K562 (cell line): ENCODE measurements around the gene KNL1. TPM values are rescaled to one million over a fixed set of nuclear protein-coding genes. Genes with fewer than 3 reads are reported as not detected.

Experiments
- ATAC-seq: fragments of 200-7000 bp; cut with Tn5 transposase; 3 replicates; pipeline ENCODE4 v1.9.1; 2020; ENCODE audit warnings: moderate library complexity
- BruUV-seq: library from RNA; stranded (reverse); fragments of 400-500 nt; replicated peaks from 2 replicates; lab custom pipeline; 2021; lab: Mats Ljungman, UMichigan
- CTCF ChIA-PET: fragments of 300-600 bp; formaldehyde crosslinking; extraction: SDS; loops from one replicate; lab custom pipeline; 2021; ENCODE audit warnings: low intra/inter-chr PET ratio; lab: Yijun Ruan, JAX
- POLR2A ChIA-PET: fragments of 300-600, 350-650 bp; sonication (Branson Sonifier 250); formaldehyde crosslinking; extraction: SDS; loops from one replicate; lab custom pipeline; 2021; ENCODE audit warnings: antibody characterized with exemption, inconsistent platforms; lab: Yijun Ruan, JAX
- DNase-seq, 4 experiments: peaks; one replicate each; pipeline versions ENCODE4 v3.0.0 to v3.0.0-alpha.2; 2011 to 2018; ENCODE audit warnings: low spot score in 3 of 4, mixed read lengths in 3 of 4; ENCODE audit errors: extremely low read depth in 1 of 4
- FAIRE-seq: peaks from 2 replicates; lab custom pipeline; 2011; peaks lifted over from hg19 to GRCh38; lab: Jason Lieb, UNC
- H2AFZ ChIP-seq: 2 replicates; pipeline ENCODE4 v1.6.0; 2011; ENCODE audit warnings: low read depth, low read length, control low read depth, inconsistent platforms
- H3K27ac ChIP-seq: fragments of 200-600 bp; 3 replicates; pipeline ENCODE4 v1.8.0; 2011; ENCODE audit warnings: low read depth, mild to moderate bottlenecking, control low read depth, inconsistent platforms, low read length, moderate library complexity, mixed read lengths; ENCODE audit errors: extremely low read depth
- H3K27me3 ChIP-seq, 2 experiments: fragments of 300-600 bp in 1 of 2; 2 replicates in 1 of 2; 3 replicates in 1 of 2; pipeline versions ENCODE4 v1.6.0 to v1.8.0; 2011; ENCODE audit warnings: inconsistent platforms in 2 of 2, low read length in 2 of 2, mild to moderate bottlenecking in 1 of 2, mixed read lengths in 1 of 2, moderate library complexity in 1 of 2; ENCODE audit not compliant: control insufficient read depth in 2 of 2, insufficient read depth in 2 of 2
- H3K36me3 ChIP-seq: fragments of 300-600 bp; 3 replicates; pipeline ENCODE4 v1.8.0; 2011; ENCODE audit warnings: mild to moderate bottlenecking, low read length, inconsistent platforms; ENCODE audit not compliant: control insufficient read depth, insufficient read depth
- H3K4me1 ChIP-seq, 2 experiments: fragments of 200-600 bp in 1 of 2; replicated peaks in 1 of 2; 2 replicates in 1 of 2; 3 replicates in 1 of 2; pipeline versions ENCODE4 v1.5.1 to v1.8.0; 2011; ENCODE audit warnings: inconsistent platforms in 2 of 2, low read length in 2 of 2, mild to moderate bottlenecking in 1 of 2, mixed read lengths in 1 of 2, moderate library complexity in 1 of 2; ENCODE audit not compliant: control insufficient read depth in 2 of 2, insufficient read depth in 2 of 2
- H3K4me2 ChIP-seq: 2 replicates; pipeline ENCODE4 v1.6.1; 2011; ENCODE audit warnings: low read length, control low read depth, inconsistent platforms, mixed read lengths; ENCODE audit not compliant: insufficient read depth
- H3K4me3 ChIP-seq: fragments of 200-600 bp; sonication (generic), shearing (Covaris generic); 2 replicates; pipeline ENCODE4 v1.5.1; 2016; ENCODE audit warnings: control low read depth, inconsistent platforms
- H3K79me2 ChIP-seq: fragments of 200-600 bp; 3 replicates; pipeline ENCODE4 v1.8.0; 2011; ENCODE audit warnings: low read length, inconsistent platforms; ENCODE audit not compliant: control insufficient read depth, insufficient read depth
- H3K9ac ChIP-seq, 2 experiments: 2 replicates each; pipeline versions ENCODE4 v1.6.0 to v1.6.1; 2011; ENCODE audit warnings: low read depth in 2 of 2, low read length in 2 of 2, control low read depth in 1 of 2, inconsistent platforms in 1 of 2, mild to moderate bottlenecking in 1 of 2, mixed read lengths in 1 of 2; ENCODE audit not compliant: insufficient read depth in 1 of 2
- H3K9me1 ChIP-seq: one replicate; pipeline ENCODE4 v1.6.0; 2011; ENCODE audit warnings: inconsistent platforms, mild to moderate bottlenecking, low read length, moderate library complexity; ENCODE audit not compliant: control insufficient read depth, insufficient read depth
- H3K9me3 ChIP-seq: replicated peaks from 2 replicates; pipeline ENCODE4 v1.5.1; 2011; ENCODE audit warnings: low read depth, low read length, inconsistent platforms; ENCODE audit not compliant: control insufficient read depth, insufficient read depth
- H4K20me1 ChIP-seq: replicated peaks from 2 replicates; pipeline ENCODE4 v1.6.1; 2011; ENCODE audit warnings: low read length, inconsistent platforms, mixed read lengths; ENCODE audit not compliant: control insufficient read depth, insufficient read depth
- GATA2 ChIP-seq: sonication (generic); formaldehyde crosslinking; IDR thresholded peaks from 2 replicates; pipeline ENCODE4 v1.4.0; 2020; ENCODE audit warnings: mild to moderate bottlenecking, missing genetic modification reagents
- MAFG ChIP-seq: fragments of 450-650 bp; conservative IDR thresholded peaks from 2 replicates; pipeline ENCODE4 v1.6.1; 2016; ENCODE audit warnings: missing genetic modification characterization, missing compliant biosample characterization
- MTF1 ChIP-seq: fragments of 250-450 bp; sonication (Bioruptor Pico); IDR thresholded peaks from 2 replicates; pipeline ENCODE4 v1.9.0; 2021; ENCODE audit warnings: moderate library complexity, mild to moderate bottlenecking, inconsistent platforms, borderline replicate concordance
- NCOR1 ChIP-seq: fragments of 450-650 bp; IDR thresholded peaks from 2 replicates; pipeline ENCODE4 v1.6.1; 2016; ENCODE audit warnings: mild to moderate bottlenecking, moderate library complexity
- NFRKB ChIP-seq: fragments of 450-650 bp; IDR thresholded peaks from 2 replicates; pipeline ENCODE4 v1.6.1; 2016; ENCODE audit warnings: low read depth
- NR2C2 ChIP-seq, 2 experiments: fragments of 200-800 bp in 1 of 2; sonication (Bioruptor generic) in 1 of 2; sonication (generic) in 1 of 2; formaldehyde crosslinking in 1 of 2; IDR thresholded peaks; 2 replicates each; pipeline versions ENCODE4 v1.6.1 to v1.8.0; 2016 to 2022; ENCODE audit warnings: mild to moderate bottlenecking in 1 of 2, missing compliant biosample characterization in 1 of 2, missing genetic modification characterization in 1 of 2, missing genetic modification reagents in 1 of 2
- POLR3G ChIP-seq: IDR thresholded peaks from 2 replicates; pipeline ENCODE4 v1.6.1; 2011; ENCODE audit not compliant: insufficient read length, insufficient replicate concordance; ENCODE audit errors: extremely low read depth
- POU5F1 ChIP-seq: fragments of 150-350 bp; IDR thresholded peaks from 2 replicates; pipeline ENCODE4 v1.6.1; 2014; ENCODE audit warnings: borderline replicate concordance, low read length, low read depth, mild to moderate bottlenecking; ENCODE audit not compliant: partially characterized antibody
- SMAD4 ChIP-seq: fragments of 250-450 bp; sonication (Bioruptor Pico); conservative IDR thresholded peaks from 2 replicates; pipeline ENCODE4 v1.8.0; 2021; ENCODE audit warnings: inconsistent platforms, mild to moderate bottlenecking, moderate library complexity
- SREBF1 ChIP-seq: fragments of 150-350 bp; IDR thresholded peaks from 2 replicates; pipeline ENCODE4 v1.6.1; 2014; ENCODE audit warnings: antibody characterized with exemption, low read depth, low read length, borderline replicate concordance
- TBP ChIP-seq: optimal IDR thresholded peaks from 2 replicates; pipeline ENCODE3; 2011; ENCODE audit warnings: low read depth, low read length, improper control_type of control experiment
- TFAP4 ChIP-seq: sonication (generic); formaldehyde crosslinking; IDR thresholded peaks from 2 replicates; pipeline ENCODE4 v1.8.0; 2022; ENCODE audit warnings: missing genetic modification reagents, mild to moderate bottlenecking, moderate library complexity, borderline replicate concordance
- ZFP36 ChIP-seq: fragments of 150-350 bp; IDR thresholded peaks from 2 replicates; pipeline ENCODE4 v1.6.1; 2018; ENCODE audit warnings: low read length, low read depth; ENCODE audit not compliant: partially characterized antibody
- ZNF224 ChIP-seq: sonication (generic); formaldehyde crosslinking; IDR thresholded peaks from 2 replicates; pipeline ENCODE4 v1.8.0; 2022; ENCODE audit warnings: mild to moderate bottlenecking, missing genetic modification reagents
- WGBS: fragments of 100-300 bp; shearing (Covaris generic); methylation state at CpG from one replicate; pipeline ENCODE4 v1.1.6; 2016; ENCODE audit warnings: low coverage, mixed read lengths; ENCODE audit not compliant: insufficient coverage; ENCODE audit errors: missing lambda C conversion rate; 5-methylcytosine and 5-hydroxymethylcytosine counted together
- in situ Hi-C: fragments of 300-500 bp; cut with MboI; formaldehyde crosslinking; loops from 4 replicates; pipeline ENCODE4 v1.15.0; 2018; ENCODE audit warnings: inconsistent platforms, mixed read lengths
- intact Hi-C: fragments of 100-400 bp; cut with micrococcal nuclease; formaldehyde crosslinking; loops from 2 replicates; pipeline ENCODE4 v1.14.2; 2022
- polyA plus RNA-seq, 8 experiments: library from polyadenylated mRNA; depleted of rRNA in 4 of 8; stranded (reverse) in 5 of 8; unstranded in 3 of 8; fragments of >200 nt; fragmentation: Nextera tagmentation in 2 of 8; fragmentation: Illumina TruSeq in 1 of 8; extraction: Ambion mirVana in 2 of 8; extraction: Trizol in 1 of 8; gene quantifications; 2 replicates each; pipeline versions ENCODE4 v1.2.1 to v1.2.3, GENCODE V29; 2011 to 2014; ENCODE audit warnings: inconsistent platforms in 1 of 8, missing spikeins in 1 of 8
- total RNA-seq, 7 experiments: library from RNA; depleted of rRNA in 6 of 7; stranded (reverse); fragments of >200 nt in 6 of 7; fragmentation: Illumina TruSeq in 2 of 7; extraction: Trizol in 2 of 7; gene quantifications; 2 replicates each; pipeline versions ENCODE4 v1.2.1 to v1.2.3, GENCODE V29; 2011 to 2021; ENCODE audit warnings: low replicate concordance in 1 of 7
- TF ChIP-seq, protein P1 (sequence below): IDR thresholded peaks from 2 replicates; pipeline ENCODE4 v1.6.1; 2014; ENCODE audit warnings: antibody characterized with exemption

Gene KNL1
- total and polyA plus RNA-seq, 9 of the 15 experiments (the other 6 are each of a cell fraction or from before 2014, with no cell fraction given): 14.5 to 65.4 (median 34.6) TPM

DNA sequence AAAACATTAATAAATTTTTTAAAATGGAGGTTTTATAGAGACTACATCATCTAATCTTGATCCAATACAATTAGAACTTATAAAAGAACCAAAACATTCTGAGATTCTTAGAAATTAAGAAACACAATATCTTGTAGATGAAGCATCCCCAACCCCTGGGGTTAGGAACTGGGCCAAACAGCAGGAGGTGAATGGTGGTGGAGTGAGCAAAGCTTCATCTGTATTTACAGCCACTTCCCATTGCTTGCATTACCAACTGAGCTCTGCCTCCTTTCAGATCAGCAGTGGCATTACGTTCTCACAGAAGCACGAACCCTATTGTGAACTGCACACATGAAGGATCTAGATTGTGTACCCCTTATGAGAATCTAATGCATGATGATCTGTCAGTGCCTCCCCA lies 36.3 kb downstream of the KNL1 start:
- H3K27ac ChIP-seq: no peak overlapping the region
- 96% methylated on average over 2 of the region's 2 CpGs for WGBS
- POLR2A ChIA-PET: interaction anchor here (0.6 to 1.1 kb wide), 2 partner anchors 17 to 80 kb away, joined by 3 read pairs; no protein-coding TSS in a partner anchor
- FAIRE-seq: no peak
- H2AFZ ChIP-seq: no peak overlapping the region
- CTCF ChIA-PET: no interaction called here
- H3K4me2 ChIP-seq: no peak overlapping the region
- peaks cover 55% of the 10 kb centered on the region; the same call in 2 of the 3 replicates for H3K36me3 ChIP-seq
- no peak for DNase-seq
- in situ Hi-C loops (no loop called here), intact Hi-C loops (no loop called here)
- TF ChIP-seq SREBF1 (no peak), POU5F1 (no peak)
- no peaks in the 10 kb centered on the region for H3K79me2 ChIP-seq
- no peak for ATAC-seq
- no peak overlapping the region for H3K9ac ChIP-seq
- no peaks in the 10 kb centered on the region for H3K27me3 ChIP-seq
- no TSS peak for BruUV-seq
- H3K9me3 ChIP-seq: no peaks in the 10 kb centered on the region
- no peaks in the 10 kb centered on the region for H3K9me1 ChIP-seq
- H3K4me1 ChIP-seq: no peaks in the 10 kb centered on the region
- H3K4me3 ChIP-seq: no peak overlapping the region
- H4K20me1 ChIP-seq: no peaks in the 10 kb centered on the region

DNA sequence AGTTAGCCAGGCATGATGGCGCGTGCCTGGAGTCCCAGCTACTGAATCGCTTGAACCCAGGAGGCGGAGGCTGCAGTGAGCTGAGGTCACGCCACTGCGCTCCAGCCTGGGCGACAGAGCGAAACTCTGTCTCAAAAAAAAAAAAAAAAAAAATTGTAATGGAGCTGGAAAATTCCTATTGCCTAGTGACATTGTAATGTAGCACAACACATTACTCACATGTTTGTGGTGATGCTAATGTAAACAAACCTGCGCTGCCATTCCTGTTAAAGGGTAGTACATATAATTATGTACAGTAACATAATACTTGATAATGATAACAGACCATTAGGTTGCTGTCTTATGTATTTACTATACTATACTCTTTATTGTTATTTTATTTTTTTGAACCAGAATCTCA lies 39.1 kb downstream of the KNL1 start:
- in situ Hi-C loops: no loop called here
- no peak overlapping the region for H3K27ac ChIP-seq

More for the DNA sequence above, 39.1 kb downstream of the KNL1 start:
- FAIRE-seq (no peak), ATAC-seq (no peak), DNase-seq (no peak)
- no peaks in the 10 kb centered on the region for H3K4me1 ChIP-seq
- H3K9me3 ChIP-seq: no peaks in the 10 kb centered on the region
- WGBS: 94% methylated on average over 3 of the region's 9 CpGs
- H3K79me2 ChIP-seq: no peaks in the 10 kb centered on the region
- intact Hi-C loops: no loop called here
- ChIA-PET CTCF (no interaction called here), POLR2A (interaction anchor here (2.1 kb wide), 1 partner anchor 10 kb away, joined by 8 read pairs; no protein-coding TSS in a partner anchor)
- H3K36me3 ChIP-seq: peaks cover 66% of the 10 kb centered on the region
- no peaks in the 10 kb centered on the region for H4K20me1 ChIP-seq
- no peak overlapping the region for H3K4me2 ChIP-seq
- H2AFZ ChIP-seq: no peak overlapping the region
- BruUV-seq: no TSS peak
- H3K4me3 ChIP-seq: no peak overlapping the region
- TF ChIP-seq MAFG (tag): no peak
- no peak for TF ChIP-seq ZFP36
- TF ChIP-seq SMAD4 (CRISPR knock-in tag): no peak
- no peak for TF ChIP-seq GATA2 (CRISPR knock-in tag)
- TF ChIP-seq, protein P1, sequence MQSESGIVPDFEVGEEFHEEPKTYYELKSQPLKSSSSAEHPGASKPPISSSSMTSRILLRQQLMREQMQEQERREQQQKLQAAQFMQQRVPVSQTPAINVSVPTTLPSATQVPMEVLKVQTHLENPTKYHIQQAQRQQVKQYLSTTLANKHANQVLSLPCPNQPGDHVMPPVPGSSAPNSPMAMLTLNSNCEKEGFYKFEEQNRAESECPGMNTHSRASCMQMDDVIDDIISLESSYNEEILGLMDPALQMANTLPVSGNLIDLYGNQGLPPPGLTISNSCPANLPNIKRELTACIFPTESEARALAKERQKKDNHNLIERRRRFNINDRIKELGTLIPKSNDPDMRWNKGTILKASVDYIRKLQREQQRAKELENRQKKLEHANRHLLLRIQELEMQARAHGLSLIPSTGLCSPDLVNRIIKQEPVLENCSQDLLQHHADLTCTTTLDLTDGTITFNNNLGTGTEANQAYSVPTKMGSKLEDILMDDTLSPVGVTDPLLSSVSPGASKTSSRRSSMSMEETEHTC: no peak
- no peak for TF ChIP-seq TFAP4 (CRISPR knock-in tag)
- no peak for TF ChIP-seq NFRKB
- no peak for TF ChIP-seq POLR3G
- TF ChIP-seq NR2C2 (CRISPR knock-in tag; IDR thresholded peaks at IDR 0.05): no peak
- no peak for TF ChIP-seq NR2C2 (tag; IDR thresholded peaks at IDR 0.05)
- no peak for TF ChIP-seq TBP
- no peak for TF ChIP-seq NCOR1
- TF ChIP-seq MTF1 (CRISPR knock-in tag): no peak
- TF ChIP-seq ZNF224: no peak
- H3K9ac ChIP-seq: no peak overlapping the region
- H3K27me3 ChIP-seq: no peaks in the 10 kb centered on the region
- no peaks in the 10 kb centered on the region for H3K9me1 ChIP-seq
